Endothelial cell (in vitro differentiated cells): ENCODE measurements around the gene TMEM272. TPM values are rescaled to one million over a fixed set of nuclear protein-coding genes. Genes with fewer than 3 reads are reported as not detected.

Experiments used
- DNase-seq: peaks from one replicate; pipeline ENCODE4 v3.0.0; 2021; ENCODE audit warnings: low spot score
- H3K27ac Mint-ChIP-seq: one replicate; pipeline ENCODE4 v1.8.0; 2021; ENCODE audit warnings: mixed read lengths, inconsistent platforms; ENCODE audit not compliant: unreplicated experiment
- H3K27me3 Mint-ChIP-seq: one replicate; pipeline ENCODE4 v1.8.0; 2021; ENCODE audit warnings: mild to moderate bottlenecking, moderate library complexity, mixed read lengths, inconsistent platforms; ENCODE audit not compliant: unreplicated experiment
- H3K36me3 Mint-ChIP-seq: one replicate; pipeline ENCODE4 v1.8.0; 2021; ENCODE audit warnings: mild to moderate bottlenecking, low read depth, mixed read lengths, inconsistent platforms; ENCODE audit not compliant: unreplicated experiment
- H3K4me1 Mint-ChIP-seq: one replicate; pipeline ENCODE4 v1.8.0; 2021; ENCODE audit warnings: mild to moderate bottlenecking, mixed read lengths, inconsistent platforms; ENCODE audit not compliant: unreplicated experiment
- H3K4me3 Mint-ChIP-seq: one replicate; pipeline ENCODE4 v1.8.0; 2021; ENCODE audit warnings: mild to moderate bottlenecking, mixed read lengths, inconsistent platforms; ENCODE audit not compliant: unreplicated experiment
- H3K9me3 Mint-ChIP-seq: one replicate; pipeline ENCODE4 v1.8.0; 2021; ENCODE audit warnings: mixed read lengths, inconsistent platforms; ENCODE audit not compliant: unreplicated experiment
- CTCF ChIP-seq: fragments of 200-600 bp; sonication (generic); IDR thresholded peaks from one replicate; pipeline ENCODE4 v1.5.0; 2021; ENCODE audit warnings: antibody characterized with exemption; ENCODE audit not compliant: unreplicated experiment
- total RNA-seq: library from RNA; stranded (reverse); fragmentation: NEBNext Ultra II Directional; extraction: Animal tissue kit (Norgen Biotek cat#: 25700); gene quantifications from one replicate; pipeline ENCODE4 v1.2.1, GENCODE V29; 2021; ENCODE audit not compliant: unreplicated experiment

Gene TMEM272
- total RNA-seq, 1 donor from 2014 or later: 0.15 TPM

DNA sequence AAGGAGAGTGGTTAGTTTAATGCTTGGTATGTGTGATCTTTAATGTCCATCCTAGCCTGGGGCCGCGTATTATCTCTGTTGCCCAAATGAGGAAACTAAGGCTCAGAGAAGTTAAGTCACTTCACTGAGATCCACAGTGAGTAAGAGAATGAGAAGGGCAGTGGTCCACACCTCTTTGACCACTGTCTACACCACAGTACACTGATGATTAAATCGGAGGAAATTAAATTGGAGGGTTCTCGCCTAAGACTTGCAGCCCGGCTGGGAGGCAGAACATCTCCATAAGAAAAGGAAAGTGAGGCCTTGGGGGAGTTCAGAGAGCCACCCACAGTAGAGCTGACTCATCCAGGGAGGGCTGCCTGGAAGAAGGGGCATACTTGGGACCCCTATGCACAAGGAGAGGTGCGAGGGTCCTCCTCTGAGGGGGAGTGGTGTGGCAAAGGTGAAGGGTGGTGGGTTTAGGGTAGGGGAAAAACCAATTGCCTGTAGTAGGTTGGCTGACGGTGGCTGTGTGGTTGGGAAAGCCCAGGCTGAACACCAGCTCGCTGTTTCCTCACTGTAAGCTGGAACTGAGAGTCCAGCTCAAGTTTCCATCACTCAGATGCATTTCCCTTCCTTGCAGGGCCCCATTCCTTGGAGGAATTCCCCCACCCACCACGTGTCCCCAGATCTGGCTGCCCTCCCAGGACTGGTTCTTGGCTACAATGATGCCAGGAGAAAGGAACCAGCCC, 26.0 kb downstream of the TMEM272 start:
- DNase-seq: no peak
- TF ChIP-seq CTCF: no peak
- Mint-ChIP-seq H3K4me1 (peaks cover 12% of the 10 kb centered on the region), H3K27ac (no peak overlapping the region), H3K36me3 (no peaks in the 10 kb centered on the region), H3K27me3 (peaks cover 6% of the 10 kb centered on the region), H3K4me3 (no peak overlapping the region), H3K9me3 (no peaks in the 10 kb centered on the region)

GRCh38 chr13:51818276-51818675, 26.7 kb downstream of the TMEM272 start:
- DNase-seq: no peak
- Mint-ChIP-seq H3K36me3 (no peaks in the 10 kb centered on the region), H3K4me1 (peaks cover 12% of the 10 kb centered on the region), H3K4me3 (no peak overlapping the region), H3K9me3 (no peaks in the 10 kb centered on the region), H3K27me3 (peaks cover 6% of the 10 kb centered on the region), H3K27ac (no peak overlapping the region)
- TF ChIP-seq CTCF: no peak

GRCh38 chr13:51817717-51818116, 27.3 kb downstream of the TMEM272 start:
- H3K27ac Mint-ChIP-seq: no peak overlapping the region
- H3K9me3 Mint-ChIP-seq: no peaks in the 10 kb centered on the region
- DNase-seq: no peak
- peaks cover 6% of the 10 kb centered on the region for H3K27me3 Mint-ChIP-seq
- TF ChIP-seq CTCF: no peak
- H3K4me1 Mint-ChIP-seq: peaks cover 14% of the 10 kb centered on the region
- no peak overlapping the region for H3K4me3 Mint-ChIP-seq
- no peaks in the 10 kb centered on the region for H3K36me3 Mint-ChIP-seq

GRCh38 chr13:51816604-51817249, 28.2 kb downstream of the TMEM272 start:
- no peak for DNase-seq
- Mint-ChIP-seq H3K9me3 (no peaks in the 10 kb centered on the region), H3K4me1 (peaks cover 21% of the 10 kb centered on the region), H3K27me3 (peaks cover 6% of the 10 kb centered on the region), H3K36me3 (no peaks in the 10 kb centered on the region), H3K4me3 (no peak overlapping the region), H3K27ac (no peak overlapping the region)
- TF ChIP-seq CTCF: no peak

DNA sequence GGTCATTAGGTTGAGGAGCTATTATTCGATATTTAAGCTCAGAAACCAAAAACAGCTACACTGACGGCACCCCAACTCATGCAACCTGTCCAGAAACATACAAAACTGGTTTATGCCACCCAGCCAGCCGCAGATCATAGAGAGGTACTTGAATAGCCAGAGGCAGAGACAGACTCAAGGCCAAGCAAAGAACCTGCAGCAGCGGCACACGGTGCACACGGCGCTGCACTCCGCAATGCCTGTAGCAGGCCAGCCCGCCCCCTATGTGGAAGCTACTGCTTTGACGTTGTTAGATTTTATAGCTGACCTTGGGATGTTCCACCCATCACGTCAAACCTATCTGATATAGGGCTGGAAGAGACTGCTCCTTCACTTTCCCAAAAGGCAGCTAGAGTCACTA, 29.1 kb downstream of the TMEM272 start:
- peaks cover 6% of the 10 kb centered on the region for H3K27me3 Mint-ChIP-seq
- H3K9me3 Mint-ChIP-seq: no peaks in the 10 kb centered on the region
- H3K4me1 Mint-ChIP-seq: peaks cover 28% of the 10 kb centered on the region
- no peaks in the 10 kb centered on the region for H3K36me3 Mint-ChIP-seq
- DNase-seq: no peak
- TF ChIP-seq CTCF: no peak
- H3K4me3 Mint-ChIP-seq: no peak overlapping the region
- H3K27ac Mint-ChIP-seq: no peak overlapping the region
